ENCODE data around the gene COQ9. TPM values are rescaled to one million over a fixed set of nuclear protein-coding genes. Genes with fewer than 3 reads are reported as not detected.

The COQ9 gene
- total and polyA plus RNA-seq, 7 donors, result 61.4 to 154 (median 74.5) TPM

- Histone ChIP-seq H3K9me3 (no peaks in the 10 kb centered on the region), H3K4me3 (no peak overlapping the region), H3K27me3 (no peaks in the 10 kb centered on the region), H3K36me3 (peaks cover 0 to 11% (median under 1%) of the 10 kb centered on the region in 4 donors), H3K4me1 (peaks cover 0 to 20% (median 14%) of the 10 kb centered on the region in 4 donors), H3K27ac (no peak overlapping the region)
- TF ChIP-seq POLR2AphosphoS5 (IDR thresholded peaks at IDR 0.05), result no peak
- no peak for TF ChIP-seq EP300 (IDR thresholded peaks at IDR 0.05)
- TF ChIP-seq POLR2A (IDR thresholded peaks at IDR 0.05), result no peak
- no peak for TF ChIP-seq CTCF (IDR thresholded peaks at IDR 0.05)
- intact Hi-C loops (cut with DNase I), result no loop called here
- 83 to 86% methylated on average over 2 of the region's 2 CpGs for WGBS, 2 donors
- no peak for DNase-seq
These were observed 24.1 kb upstream of the COQ9 start for GRCh38 chr16:57423152-57423551.

GRCh38 chr16:57424583-57424982 is 22.7 kb upstream of the COQ9 start:
- H3K27me3 ChIP-seq, result no peaks in the 10 kb centered on the region
- intact Hi-C loops (cut with DNase I), result no loop called here

GRCh38 chr16:57426356-57426755 is 20.9 kb upstream of the COQ9 start:
- no peak overlapping the region for H3K27ac ChIP-seq
- intact Hi-C loops (cut with DNase I), result no loop called here
- H3K36me3 ChIP-seq, result peaks cover 12 to 40% (median 25%) of the 10 kb centered on the region in 4 donors
- no peak for TF ChIP-seq POLR2AphosphoS5 (IDR thresholded peaks at IDR 0.05)
- no peak for TF ChIP-seq POLR2A (IDR thresholded peaks at IDR 0.05)
- TF ChIP-seq EP300 (IDR thresholded peaks at IDR 0.05), result no peak
- no peak for TF ChIP-seq CTCF (IDR thresholded peaks at IDR 0.05)
- 84 to 91% methylated on average over 7 of the region's 7 CpGs for WGBS, 2 donors
- no peak for DNase-seq
- H3K27me3 ChIP-seq, result no peaks in the 10 kb centered on the region
- no peak overlapping the region for H3K4me3 ChIP-seq
- H3K9me3 ChIP-seq, result no peaks in the 10 kb centered on the region
- H3K4me1 ChIP-seq, result peaks cover 0 to 11% (median 8%) of the 10 kb centered on the region in 4 donors

More at GRCh38 chr16:57424583-57424982, 22.7 kb upstream of the COQ9 start:
- H3K36me3 ChIP-seq, result peaks cover 0 to 23% (median 9%) of the 10 kb centered on the region in 4 donors
- WGBS, 2 donors, result 81 to 86% methylated on average over 3 of the region's 3 CpGs
- H3K4me1 ChIP-seq, result peaks cover 0 to 11% (median 8%) of the 10 kb centered on the region in 4 donors
- H3K9me3 ChIP-seq, result no peaks in the 10 kb centered on the region
- no peak overlapping the region for H3K27ac ChIP-seq
- TF ChIP-seq POLR2A (IDR thresholded peaks at IDR 0.05) (no peak), CTCF (IDR thresholded peaks at IDR 0.05) (no peak), POLR2AphosphoS5 (IDR thresholded peaks at IDR 0.05) (no peak), EP300 (IDR thresholded peaks at IDR 0.05) (no peak)
- no peak for DNase-seq
- no peak overlapping the region for H3K4me3 ChIP-seq

- no peaks in the 10 kb centered on the region for H3K27me3 ChIP-seq
- 83 to 89% methylated on average over 8 of the region's 8 CpGs for WGBS, 2 donors
- H3K36me3 ChIP-seq, result peaks cover 12 to 50% (median 33%) of the 10 kb centered on the region in 4 donors
- intact Hi-C loops (cut with DNase I), result no loop called here
- H3K9me3 ChIP-seq, result no peaks in the 10 kb centered on the region
- no peak for DNase-seq
- TF ChIP-seq CTCF (IDR thresholded peaks at IDR 0.05) (no peak), EP300 (IDR thresholded peaks at IDR 0.05) (no peak), POLR2A (IDR thresholded peaks at IDR 0.05) (no peak), POLR2AphosphoS5 (IDR thresholded peaks at IDR 0.05) (no peak)
- H3K4me3 ChIP-seq, result no peak overlapping the region
- H3K4me1 ChIP-seq, result peaks cover 0 to 4% (median 2%) of the 10 kb centered on the region in 4 donors
- H3K27ac ChIP-seq, result no peak overlapping the region
These were observed 20.0 kb upstream of the COQ9 start for GRCh38 chr16:57427307-57427706.

GRCh38 chr16:57427824-57428223 is 19.5 kb upstream of the COQ9 start:
- Histone ChIP-seq H3K4me1 (no peaks in the 10 kb centered on the region), H3K36me3 (peaks cover 12 to 55% (median 37%) of the 10 kb centered on the region in 4 donors), H3K27me3 (no peaks in the 10 kb centered on the region), H3K4me3 (no peak overlapping the region), H3K27ac (no peak overlapping the region), H3K9me3 (no peaks in the 10 kb centered on the region)
- DNase-seq, result no peak
- no peak for TF ChIP-seq POLR2A (IDR thresholded peaks at IDR 0.05)
- TF ChIP-seq POLR2AphosphoS5 (IDR thresholded peaks at IDR 0.05), result no peak
- TF ChIP-seq CTCF (IDR thresholded peaks at IDR 0.05), result no peak
- TF ChIP-seq EP300 (IDR thresholded peaks at IDR 0.05), result no peak
- intact Hi-C loops (cut with DNase I), result no loop called here
